ENCODE measurements around the gene ZNF217. TPM values are rescaled to one million over a fixed set of nuclear protein-coding genes. Genes with fewer than 3 reads are reported as not detected.

ZNF217 gene
- total RNA-seq, 6 experiments from 2014 or later = 11.3 to 27.1 (median 15.8) TPM

- Histone ChIP-seq H3K4me1 (peaks cover 0 to 65% (median 12%) of the 10 kb centered on the region in 4 donors), H3K4me3 (peak overlapping the region in 2 of 3 donors; percentile 8 to 10), H3K27me3 (no peaks in the 10 kb centered on the region), H3K36me3 (peaks cover 0 to 52% (median 23%) of the 10 kb centered on the region in 4 donors), H3K27ac (peak overlapping the region; percentile 67 to 80 (median 75)), H3K9me3 (no peaks in the 10 kb centered on the region)
- 13% methylated on average over 10 of the region's 10 CpGs for WGBS (ENCODE audit: insufficient coverage, low coverage, low lambda C conversion rate, missing lambda C conversion rate)
- ATAC-seq (peak; percentile 60 to 74 (median 67)), DNase-seq (peak in 1 of 3 donors; percentile 57)
- TF ChIP-seq POLR2A (IDR thresholded peaks at IDR 0.05) (no peak), CTCF (IDR thresholded peaks at IDR 0.05) (peak in 1 of 4 donors; percentile 19)
- intact Hi-C loops (cut with DNase I) = loop anchor here in 1 of 2 donors (10.0 kb wide), 1 partner anchor 345 kb away; no protein-coding TSS in a partner anchor
These were observed 13.9 kb downstream of the ZNF217 start for GRCh38 chr20:53579581-53580375.

DNA sequence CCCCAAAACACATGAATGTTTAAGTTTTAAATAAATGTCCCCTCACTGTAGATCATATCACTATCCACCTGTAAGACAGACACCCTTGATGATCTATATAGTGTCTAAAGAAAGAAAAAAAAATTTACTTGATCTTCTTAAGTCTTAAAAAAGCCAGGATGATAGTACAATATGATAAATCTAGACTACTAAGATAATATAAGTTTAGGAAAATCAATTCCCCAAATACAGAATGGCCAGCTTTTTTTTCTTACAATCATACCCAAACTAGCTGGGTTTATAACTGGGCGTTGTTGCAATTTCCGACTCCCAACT is 14.4 kb downstream of the ZNF217 start:
- DNase-seq (no peak), ATAC-seq (peak in 1 of 4 donors; percentile 17)
- Histone ChIP-seq H3K27ac (peak overlapping the region; percentile 67 to 80 (median 75)), H3K4me1 (peaks cover 0 to 60% (median 12%) of the 10 kb centered on the region in 4 donors), H3K27me3 (no peaks in the 10 kb centered on the region), H3K9me3 (no peaks in the 10 kb centered on the region), H3K36me3 (peaks cover 0 to 57% (median 25%) of the 10 kb centered on the region in 4 donors), H3K4me3 (peak overlapping the region in 1 of 3 donors; percentile 10)
- intact Hi-C loops (cut with DNase I) = loop anchor here in 1 of 2 donors (10.0 kb wide), 1 partner anchor 346 kb away; no protein-coding TSS in a partner anchor
- no peak for TF ChIP-seq CTCF (IDR thresholded peaks at IDR 0.05)
- no peak for TF ChIP-seq POLR2A (IDR thresholded peaks at IDR 0.05)
- WGBS (ENCODE audit: insufficient coverage, low coverage, low lambda C conversion rate, missing lambda C conversion rate) = 0% methylated on average over 2 of the region's 2 CpGs

GRCh38 chr20:53578492-53579222 is 15.0 kb downstream of the ZNF217 start:
- H3K36me3 ChIP-seq = peaks cover 0 to 63% (median 28%) of the 10 kb centered on the region in 4 donors
- H3K4me3 ChIP-seq = peak overlapping the region in 1 of 3 donors; percentile 10
- TF ChIP-seq CTCF (IDR thresholded peaks at IDR 0.05) (peak; percentile 82 to 99 (median 84)), POLR2A (IDR thresholded peaks at IDR 0.05) (peak; percentile 45)
- H3K4me1 ChIP-seq = peaks cover 0 to 54% (median 12%) of the 10 kb centered on the region in 4 donors
- H3K27ac ChIP-seq = peak overlapping the region; percentile 67 to 80 (median 75)
- ATAC-seq (peak; percentile 71 to 85 (median 84)), DNase-seq (peak in 1 of 3 donors; percentile 73)
- intact Hi-C loops (cut with DNase I) = loop anchor here in 1 of 2 donors (10.0 kb wide), 1 partner anchor 346 kb away; no protein-coding TSS in a partner anchor
- H3K9me3 ChIP-seq = no peaks in the 10 kb centered on the region
- WGBS (ENCODE audit: insufficient coverage, low coverage, low lambda C conversion rate, missing lambda C conversion rate) = 3% methylated on average over 10 of the region's 10 CpGs
- H3K27me3 ChIP-seq = no peaks in the 10 kb centered on the region

- peaks cover 0 to 37% (median 10%) of the 10 kb centered on the region in 4 donors for H3K4me1 ChIP-seq
- no peaks in the 10 kb centered on the region for H3K27me3 ChIP-seq
- intact Hi-C loops (cut with DNase I) = loop anchor here in 1 of 2 donors (10.0 kb wide), 1 partner anchor 348 kb away; no protein-coding TSS in a partner anchor
- peak in 1 of 3 donors; percentile 9 for DNase-seq
- TF ChIP-seq CTCF (IDR thresholded peaks at IDR 0.05) (no peak), POLR2A (IDR thresholded peaks at IDR 0.05) (no peak)
- H3K4me3 ChIP-seq = no peak overlapping the region
- H3K27ac ChIP-seq = no peak overlapping the region
- peaks cover 0 to 70% (median 27%) of the 10 kb centered on the region in 4 donors for H3K36me3 ChIP-seq
- no peak for ATAC-seq
- 85% methylated on average over 10 of the region's 12 CpGs for WGBS (ENCODE audit: insufficient coverage, low coverage, low lambda C conversion rate, missing lambda C conversion rate)
- no peaks in the 10 kb centered on the region for H3K9me3 ChIP-seq
These were observed 16.9 kb downstream of the ZNF217 start for GRCh38 chr20:53576586-53577318.

All from right lobe of liver (tissue), 6 donors.